AG04450 (cell line): Measurements from ENCODE around the gene FOXN4. TPM values are rescaled to one million over a fixed set of nuclear protein-coding genes. Genes with fewer than 3 reads are reported as not detected.

Experiments used
- CTCF ChIA-PET: fragments of 300-600, 350-600 bp; formaldehyde crosslinking; extraction: SDS; loops from one replicate; lab custom pipeline; 2022; ENCODE audit warnings: antibody characterized with exemption, inconsistent platforms; lab: Charles Lee
- POLR2A ChIA-PET: fragments of 350-600 bp; formaldehyde crosslinking; extraction: SDS; loops from one replicate; lab custom pipeline; 2021; ENCODE audit warnings: antibody characterized with exemption, inconsistent platforms; lab: Yijun Ruan, JAX
- DNase-seq: peaks from one replicate; pipeline ENCODE4 v3.0.0-alpha.2; 2011; ENCODE audit warnings: low read depth, low spot score
- H3K27ac ChIP-seq: one replicate; pipeline ENCODE4 v1.5.1; 2012; ENCODE audit warnings: low read depth, low read length, control low read depth
- H3K27me3 ChIP-seq: one replicate; pipeline ENCODE4 v1.6.0; 2012; ENCODE audit warnings: low read length; ENCODE audit not compliant: control insufficient read depth, insufficient read depth
- H3K4me3 ChIP-seq: 2 replicates; pipeline ENCODE4 v1.5.1; 2011; ENCODE audit warnings: mild to moderate bottlenecking, low read depth, low read length, control low read depth
- H3K9me3 ChIP-seq: 2 replicates; pipeline ENCODE4 v1.5.1; 2012; ENCODE audit warnings: low read length; ENCODE audit not compliant: control insufficient read depth, insufficient read depth
- CTCF ChIP-seq: IDR thresholded peaks from 2 replicates; pipeline ENCODE4 v1.5.1; 2011; ENCODE audit warnings: low read depth, low read length, control low read depth, inconsistent platforms
- polyA plus RNA-seq: library from polyadenylated mRNA; depleted of rRNA; stranded (reverse); fragments of >200 nt; gene quantifications from 2 replicates; pipeline ENCODE4 v1.2.3, GENCODE V29; 2011

Gene FOXN4
- polyA plus RNA-seq, 1 experiment, result not detected

DNA sequence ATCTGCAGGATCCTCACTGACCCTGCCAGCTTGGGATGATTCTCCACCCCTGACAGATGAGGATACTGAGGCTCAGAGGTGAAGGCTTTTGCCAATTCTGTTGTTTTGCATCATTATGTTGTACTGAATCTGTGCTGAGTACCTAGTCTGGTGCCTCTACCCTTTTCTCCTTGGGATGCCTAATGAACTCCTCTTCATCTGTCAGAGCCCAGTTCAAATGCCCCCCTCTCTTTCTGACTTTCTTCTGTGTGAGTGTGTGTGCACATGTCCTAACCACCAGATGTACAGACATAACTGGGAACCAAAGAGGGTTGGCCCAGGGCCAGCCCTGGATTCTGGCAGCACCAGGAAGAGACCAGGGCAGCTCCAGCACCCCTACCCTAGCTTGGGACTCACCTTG, 22.8 kb downstream of the FOXN4 start:
- POLR2A ChIA-PET, result no interaction called here
- Histone ChIP-seq H3K27me3 (peaks cover 6% of the 10 kb centered on the region), H3K9me3 (no peaks in the 10 kb centered on the region; the same call in 1 of the 2 replicates), H3K27ac (no peak overlapping the region), H3K4me3 (no peak overlapping the region)
- TF ChIP-seq CTCF, result no peak
- DNase-seq, result no peak
- CTCF ChIA-PET, result no interaction called here

- H3K27me3 ChIP-seq, result peaks cover 3% of the 10 kb centered on the region
- H3K4me3 ChIP-seq, result no peak overlapping the region
- no peak for TF ChIP-seq CTCF
- H3K27ac ChIP-seq, result no peak overlapping the region
- POLR2A ChIA-PET, result no interaction called here
- no peak for DNase-seq
- no peaks in the 10 kb centered on the region; the same call in 1 of the 2 replicates for H3K9me3 ChIP-seq
- CTCF ChIA-PET, result no interaction called here
Measured at GRCh38 chr12:109284392-109284791, 24.7 kb downstream of the FOXN4 start.

GRCh38 chr12:109281452-109281851, 27.6 kb downstream of the FOXN4 start:
- H3K27ac ChIP-seq, result no peak overlapping the region
- ChIA-PET POLR2A (no interaction called here), CTCF (no interaction called here)
- H3K9me3 ChIP-seq, result no peaks in the 10 kb centered on the region; the same call in 1 of the 2 replicates
- peaks cover 13% of the 10 kb centered on the region for H3K27me3 ChIP-seq
- TF ChIP-seq CTCF, result no peak
- no peak for DNase-seq
- no peak overlapping the region for H3K4me3 ChIP-seq

DNA sequence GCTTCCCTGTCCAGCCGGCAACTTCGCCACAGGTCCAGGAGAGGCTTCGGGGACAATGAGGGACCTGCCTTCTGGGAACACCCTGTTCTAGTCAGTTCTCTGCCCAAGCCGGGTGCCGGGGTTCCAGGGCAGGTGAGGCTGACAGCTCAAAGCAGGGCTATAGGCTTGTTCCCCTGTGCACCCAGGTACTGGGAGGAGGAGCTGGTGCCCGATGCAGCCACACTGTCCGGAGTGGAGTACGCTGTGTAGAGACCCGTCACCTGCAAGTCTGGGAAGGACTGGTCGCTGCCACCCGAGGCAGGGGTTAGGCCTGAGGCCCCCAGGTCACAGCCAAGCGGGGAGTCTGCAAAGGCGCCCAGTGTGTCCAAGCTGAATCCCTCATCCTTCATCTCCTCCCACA, 29.6 kb downstream of the FOXN4 start:
- Histone ChIP-seq H3K27ac (no peak overlapping the region), H3K4me3 (no peak overlapping the region), H3K9me3 (no peaks in the 10 kb centered on the region; the same call in 1 of the 2 replicates), H3K27me3 (peaks cover 19% of the 10 kb centered on the region)
- TF ChIP-seq CTCF, result no peak
- POLR2A ChIA-PET, result no interaction called here
- CTCF ChIA-PET, result interaction anchor here (0.6 to 1.5 kb wide), 2 partner anchors 16 to 114 kb away, joined by 3 to 8 read pairs; no protein-coding TSS in a partner anchor
- DNase-seq, result no peak

DNA sequence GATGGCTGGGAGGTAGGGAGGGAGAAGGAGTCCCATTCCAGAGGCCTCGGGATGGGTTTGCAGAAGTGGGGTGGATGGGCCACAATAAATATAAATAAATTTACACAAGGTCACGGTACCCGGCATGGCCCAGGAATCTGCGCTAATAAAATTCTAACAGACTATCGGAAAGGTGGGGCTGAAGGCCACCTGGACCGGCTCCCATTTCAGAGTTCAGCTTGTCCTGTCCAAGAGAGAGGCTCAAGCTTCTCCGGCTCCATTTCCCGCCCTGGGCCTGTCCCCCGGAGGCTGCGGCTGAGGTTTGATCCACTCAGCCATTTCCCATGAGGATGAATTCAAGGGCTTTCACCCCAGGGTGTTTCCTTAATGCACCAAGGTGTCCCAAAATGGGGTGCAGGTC, 30.2 kb downstream of the FOXN4 start:
- ChIA-PET CTCF (interaction anchor here (1.5 to 2.0 kb wide), 2 partner anchors 115 to 167 kb away, joined by 8 to 9 read pairs; no protein-coding TSS in a partner anchor), POLR2A (no interaction called here)
- Histone ChIP-seq H3K9me3 (no peaks in the 10 kb centered on the region; the same call in 1 of the 2 replicates), H3K4me3 (no peak overlapping the region), H3K27ac (no peak overlapping the region), H3K27me3 (peaks cover 19% of the 10 kb centered on the region)
- no peak for DNase-seq
- TF ChIP-seq CTCF, result no peak
